ENCODE data around the gene PLPPR1. TPM values are rescaled to one million over a fixed set of nuclear protein-coding genes. Genes with fewer than 3 reads are reported as not detected.

The PLPPR1 gene
- total RNA-seq, 2 experiments from 2014 or later = not detected

GRCh38 chr9:101317735-101318134 lies 289.2 kb downstream of the PLPPR1 start:
- Mint-ChIP-seq H3K27me3 (peaks cover 8% of the 10 kb centered on the region), H3K9me3 (no peaks in the 10 kb centered on the region), H3K27ac (no peak overlapping the region), H3K4me3 (no peak overlapping the region), H3K4me1 (ENCODE audit: low read depth) (no peaks in the 10 kb centered on the region), H3K36me3 (ENCODE audit: low read depth) (no peaks in the 10 kb centered on the region)
- no peak for DNase-seq
- intact Hi-C loops (cut with micrococcal nuclease) = loop anchor here (10.0 kb wide), 1 partner anchor 203 kb away; no protein-coding TSS in a partner anchor
- POLR2A ChIA-PET = no interaction called here
- CTCF ChIA-PET = no interaction called here
- TF ChIP-seq CTCF (IDR thresholded peaks at IDR 0.05) = no peak
- ATAC-seq = no peak

GRCh38 chr9:101323129-101323528 lies 294.6 kb downstream of the PLPPR1 start:
- DNase-seq = no peak
- intact Hi-C loops (cut with micrococcal nuclease) = no loop called here
- no peak for TF ChIP-seq CTCF (IDR thresholded peaks at IDR 0.05)
- Mint-ChIP-seq H3K36me3 (ENCODE audit: low read depth) (peaks cover 2% of the 10 kb centered on the region), H3K9me3 (peaks cover 3% of the 10 kb centered on the region), H3K27ac (no peak overlapping the region), H3K4me3 (no peak overlapping the region), H3K27me3 (peaks cover 10% of the 10 kb centered on the region), H3K4me1 (ENCODE audit: low read depth) (no peaks in the 10 kb centered on the region)
- ATAC-seq = no peak
- ChIA-PET POLR2A (no interaction called here), CTCF (interaction anchor here (0.9 kb wide), 1 partner anchor 11 kb away, joined by 3 read pairs; no protein-coding TSS in a partner anchor)

GRCh38 chr9:101324245-101324804 lies 295.8 kb downstream of the PLPPR1 start:
- ATAC-seq = no peak
- no peak overlapping the region for H3K4me3 Mint-ChIP-seq
- DNase-seq = no peak
- no peak overlapping the region for H3K27ac Mint-ChIP-seq
- ChIA-PET POLR2A (interaction anchor here (0.6 kb wide), 2 partner anchors 27 to 625 kb away, joined by 3 read pairs; no protein-coding TSS in a partner anchor), CTCF (no interaction called here)
- no peak for TF ChIP-seq CTCF (IDR thresholded peaks at IDR 0.05)
- H3K9me3 Mint-ChIP-seq = peaks cover 3% of the 10 kb centered on the region
- peaks cover 7% of the 10 kb centered on the region for H3K27me3 Mint-ChIP-seq
- H3K36me3 Mint-ChIP-seq (ENCODE audit: low read depth) = peaks cover 2% of the 10 kb centered on the region
- H3K4me1 Mint-ChIP-seq (ENCODE audit: low read depth) = no peaks in the 10 kb centered on the region
- intact Hi-C loops (cut with micrococcal nuclease) = no loop called here

- Mint-ChIP-seq H3K4me3 (no peak overlapping the region), H3K27ac (no peak overlapping the region), H3K9me3 (peaks cover 3% of the 10 kb centered on the region), H3K27me3 (peaks cover 7% of the 10 kb centered on the region), H3K36me3 (ENCODE audit: low read depth) (peaks cover 2% of the 10 kb centered on the region), H3K4me1 (ENCODE audit: low read depth) (no peaks in the 10 kb centered on the region)
- intact Hi-C loops (cut with micrococcal nuclease) = no loop called here
- ChIA-PET CTCF (no interaction called here), POLR2A (interaction anchor here (0.6 kb wide), 2 partner anchors 27 to 625 kb away, joined by 3 read pairs; no protein-coding TSS in a partner anchor)
- DNase-seq = no peak
- no peak for TF ChIP-seq CTCF (IDR thresholded peaks at IDR 0.05)
- ATAC-seq = no peak
Observed at GRCh38 chr9:101325053-101325452, 296.5 kb downstream of the PLPPR1 start.

GRCh38 chr9:101326035-101326434 lies 297.5 kb downstream of the PLPPR1 start:
- peaks cover 3% of the 10 kb centered on the region for H3K9me3 Mint-ChIP-seq
- H3K4me3 Mint-ChIP-seq = no peak overlapping the region
- intact Hi-C loops (cut with micrococcal nuclease) = no loop called here
- no peak for TF ChIP-seq CTCF (IDR thresholded peaks at IDR 0.05)
- H3K36me3 Mint-ChIP-seq (ENCODE audit: low read depth) = peaks cover 2% of the 10 kb centered on the region
- DNase-seq (no peak), ATAC-seq (no peak)
- H3K27ac Mint-ChIP-seq = no peak overlapping the region
- peaks cover 9% of the 10 kb centered on the region for H3K27me3 Mint-ChIP-seq
- CTCF ChIA-PET = no interaction called here
- POLR2A ChIA-PET = no interaction called here
- H3K4me1 Mint-ChIP-seq (ENCODE audit: low read depth) = no peaks in the 10 kb centered on the region

Measured in activated CD8-positive, alpha-beta T cell treated with anti-CD3 and anti-CD28 coated beads for 36 hours (primary cell).